Measurements from ENCODE around the gene WDR1.

WDR1 gene

GRCh38 chr4:10102474-10103332 lies 13.9 kb downstream of the WDR1 start:
- Histone ChIP-seq H3K36me3 (peaks cover 98% of the 10 kb centered on the region), H3K9me3 (no peaks in the 10 kb centered on the region), H3K4me3 (ENCODE audit: low read depth in 1 of 2, low read length in 1 of 2) (no peak overlapping the region), H3K4me1 (ENCODE audit: control insufficient read depth in 1 of 2, insufficient read depth in 1 of 2, low read depth in 1 of 2, low read length in 1 of 2) (peaks cover 11 to 30% of the 10 kb centered on the region in 2 experiments), H3K27ac (peak overlapping the region; percentile 54), H3K27me3 (no peaks in the 10 kb centered on the region)
- TF ChIP-seq CTCF (IDR thresholded peaks at IDR 0.05): no peak

DNA sequence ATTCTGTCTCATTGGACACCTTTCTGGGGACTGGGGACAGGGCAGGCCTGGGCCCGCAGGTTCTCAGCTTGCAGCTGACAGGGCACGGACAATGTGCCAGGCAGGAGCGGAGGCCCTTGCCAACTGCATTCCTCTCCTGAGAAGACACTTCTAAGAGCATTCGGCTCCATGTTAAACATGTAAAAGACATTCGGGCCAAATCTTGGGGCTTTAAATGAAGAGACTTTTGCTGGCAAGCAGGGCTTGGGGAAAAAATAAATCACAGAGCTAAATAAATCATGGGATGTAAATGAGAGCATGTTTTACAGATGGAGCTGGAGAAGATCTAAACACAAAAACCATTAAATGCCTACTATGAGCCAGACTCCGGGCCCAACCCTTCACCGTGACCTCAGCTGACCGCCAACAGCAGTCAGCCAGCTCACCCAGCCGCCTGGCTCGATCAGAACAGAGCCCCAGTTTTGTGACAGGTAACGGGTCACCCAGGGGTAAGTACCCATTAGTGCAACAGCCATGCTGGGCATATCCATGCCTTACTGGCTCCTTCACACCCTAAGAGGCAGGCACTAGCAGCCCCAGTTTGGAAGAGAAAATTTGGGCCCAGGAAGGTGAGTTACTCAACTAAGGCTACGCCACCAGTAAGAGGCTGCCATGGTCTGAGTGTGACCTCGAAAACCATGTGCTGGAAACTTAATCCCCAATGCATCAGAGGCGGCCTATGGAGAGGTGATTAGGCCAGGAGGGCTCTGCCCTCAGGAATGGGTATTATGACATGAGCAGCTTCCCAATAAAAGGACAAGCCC lies 14.7 kb downstream of the WDR1 start:
- no peak overlapping the region for H3K4me3 ChIP-seq (ENCODE audit: low read depth in 1 of 2, low read length in 1 of 2)
- peak overlapping the region; percentile 54 for H3K27ac ChIP-seq
- H3K9me3 ChIP-seq: no peaks in the 10 kb centered on the region
- H3K36me3 ChIP-seq: peaks cover 98% of the 10 kb centered on the region
- H3K27me3 ChIP-seq: no peaks in the 10 kb centered on the region
- peaks cover 11 to 22% of the 10 kb centered on the region in 2 experiments for H3K4me1 ChIP-seq (ENCODE audit: control insufficient read depth in 1 of 2, insufficient read depth in 1 of 2, low read depth in 1 of 2, low read length in 1 of 2)
- no peak for TF ChIP-seq CTCF (IDR thresholded peaks at IDR 0.05)

GRCh38 chr4:10100734-10101216 lies 15.8 kb downstream of the WDR1 start:
- Histone ChIP-seq H3K4me1 (ENCODE audit: control insufficient read depth in 1 of 2, insufficient read depth in 1 of 2, low read depth in 1 of 2, low read length in 1 of 2) (peaks cover 11 to 14% of the 10 kb centered on the region in 2 experiments), H3K4me3 (ENCODE audit: low read depth in 1 of 2, low read length in 1 of 2) (no peak overlapping the region), H3K27ac (peak overlapping the region; percentile 54), H3K36me3 (peaks cover 98% of the 10 kb centered on the region), H3K27me3 (no peaks in the 10 kb centered on the region), H3K9me3 (no peaks in the 10 kb centered on the region)
- no peak for TF ChIP-seq CTCF (IDR thresholded peaks at IDR 0.05)

DNA sequence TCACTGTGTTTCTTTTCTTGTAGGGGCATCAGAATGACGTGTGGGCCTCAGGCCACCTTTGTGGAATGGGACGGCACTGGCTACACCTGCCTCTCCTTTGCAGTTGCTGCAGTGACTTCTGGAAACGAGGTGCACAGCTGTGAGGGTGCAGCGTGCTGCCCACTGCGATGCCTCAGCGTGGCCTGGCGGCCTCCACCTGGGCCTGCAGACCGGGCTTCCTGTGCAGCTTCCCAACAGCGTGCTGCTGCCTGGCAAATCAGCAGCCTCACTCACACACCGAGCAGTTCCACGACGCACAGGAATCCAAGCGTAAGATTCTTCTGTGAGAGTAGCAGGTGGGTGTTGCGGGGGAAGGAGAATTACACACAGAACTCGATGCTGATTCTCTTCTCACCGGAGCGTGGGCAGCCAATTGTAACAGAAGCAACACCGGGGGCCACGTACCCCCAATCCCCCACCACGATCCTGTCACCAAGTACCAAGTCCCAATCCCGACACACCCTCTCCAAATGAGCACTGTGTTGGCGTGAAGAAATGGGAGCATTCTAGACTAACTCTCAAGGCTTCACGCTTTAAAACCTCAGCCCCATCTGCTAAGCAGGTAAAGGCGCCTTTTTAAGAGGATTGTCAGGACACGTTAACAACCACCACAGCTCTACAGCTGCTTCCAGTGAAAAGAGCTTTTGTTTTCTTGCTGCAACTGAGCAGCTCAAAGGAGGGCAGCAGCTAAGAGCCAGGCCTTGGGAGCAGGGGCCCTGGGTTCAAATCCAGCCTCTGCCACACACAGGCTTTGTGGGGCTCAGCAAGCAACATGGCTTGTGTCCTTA lies 16.9 kb downstream of the WDR1 start:
- Histone ChIP-seq H3K27ac (peak overlapping the region; percentile 54), H3K4me3 (ENCODE audit: low read depth in 1 of 2, low read length in 1 of 2) (no peak overlapping the region), H3K36me3 (peaks cover 100% of the 10 kb centered on the region), H3K27me3 (no peaks in the 10 kb centered on the region), H3K4me1 (ENCODE audit: control insufficient read depth in 1 of 2, insufficient read depth in 1 of 2, low read depth in 1 of 2, low read length in 1 of 2) (peaks cover 8 to 10% of the 10 kb centered on the region in 2 experiments), H3K9me3 (no peaks in the 10 kb centered on the region)
- no peak for TF ChIP-seq CTCF (IDR thresholded peaks at IDR 0.05)

DNA sequence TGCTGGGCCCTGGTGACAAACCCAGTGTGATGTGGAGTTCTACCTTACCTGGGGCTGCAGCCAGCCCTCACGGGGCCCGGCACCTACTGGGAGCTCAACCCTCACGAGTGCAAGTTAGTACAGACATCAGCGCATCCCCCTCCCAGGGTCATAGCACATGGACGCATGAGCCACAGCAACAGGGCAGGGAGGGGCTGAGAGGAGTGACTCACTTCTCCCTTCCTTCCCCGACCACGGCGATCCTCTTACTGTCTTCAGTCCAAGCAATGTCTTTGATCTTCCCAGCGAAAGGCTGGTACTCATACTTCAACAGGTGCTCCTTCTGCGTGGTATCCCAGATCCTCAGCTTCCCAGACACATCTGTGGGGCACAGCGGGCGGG lies 17.8 kb downstream of the WDR1 start:
- TF ChIP-seq CTCF (IDR thresholded peaks at IDR 0.05): no peak
- Histone ChIP-seq H3K27me3 (no peaks in the 10 kb centered on the region), H3K36me3 (peaks cover 100% of the 10 kb centered on the region), H3K9me3 (no peaks in the 10 kb centered on the region), H3K4me3 (ENCODE audit: low read depth in 1 of 2, low read length in 1 of 2) (no peak overlapping the region), H3K27ac (no peak overlapping the region), H3K4me1 (ENCODE audit: control insufficient read depth in 1 of 2, insufficient read depth in 1 of 2, low read depth in 1 of 2, low read length in 1 of 2) (peaks cover 7 to 14% of the 10 kb centered on the region in 2 experiments)
